ENCODE data around the gene EFCAB6.

DNA sequence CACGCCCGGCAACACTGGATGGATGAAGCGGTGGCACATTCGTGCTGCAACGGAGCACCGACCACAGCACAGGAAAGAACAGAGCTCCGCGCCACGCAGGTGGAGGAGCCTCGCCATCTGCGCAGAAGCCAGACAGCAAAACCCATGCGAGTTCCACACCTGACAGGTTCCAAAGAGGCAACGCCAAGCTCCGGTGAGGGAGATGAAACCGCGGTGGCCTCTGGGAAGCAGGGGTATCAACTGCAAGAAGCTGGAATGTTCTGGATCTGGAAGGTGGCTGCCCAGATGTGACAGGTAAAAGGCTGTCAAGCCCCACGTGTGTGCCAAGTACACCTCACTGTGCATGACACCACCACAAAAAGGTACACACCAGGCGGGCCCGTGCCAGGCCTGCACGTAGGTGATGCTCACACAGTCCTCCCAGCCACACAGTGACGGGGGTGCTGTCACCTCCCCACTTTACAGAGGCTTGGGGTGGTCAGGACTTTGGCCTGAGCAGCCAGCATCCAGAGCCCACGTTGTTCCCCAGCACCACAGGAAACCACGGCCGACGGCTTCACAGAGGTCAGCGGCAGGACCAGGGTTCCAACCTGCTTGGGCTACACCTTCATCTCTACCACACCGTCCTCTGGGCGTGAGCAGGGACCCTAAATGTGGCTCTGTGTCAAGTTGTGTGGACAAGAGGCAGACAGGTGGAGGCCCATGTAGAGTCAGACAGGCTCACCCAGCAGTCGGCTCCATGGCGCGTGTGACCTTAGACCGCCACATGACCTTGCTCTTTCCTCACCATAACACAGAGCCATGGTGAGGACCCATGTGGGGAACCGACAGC is 19.7 kb upstream of the EFCAB6 start:
- TF ChIP-seq CTCF (conservative IDR thresholded peaks at IDR 0.05; ENCODE audit: low read length) (no peak), EZH2phosphoT487 (IDR thresholded peaks at IDR 0.05; ENCODE audit: borderline replicate concordance) (no peak)
